COLO829 (cell line): ENCODE measurements around the gene LMX1A.

Experiments used
- DNase-seq: peaks from one replicate; pipeline ENCODE4 v3.0.0; 2012; ENCODE audit warnings: low spot score

LMX1A gene

GRCh38 chr1:165355977-165356811, at the start of gene LMX1A:
LMX1A (minus strand) TSS chr1:165356715; CDS start chr1:165355559, 1,156 bp downstream.
- DNase-seq: no peak

- DNase-seq: peak; percentile 68
Observed at GRCh38 chr1:165403835-165404482, 47.4 kb upstream of the LMX1A start.

- DNase-seq: no peak
Observed at GRCh38 chr1:165402517-165403111, 46.1 kb upstream of the LMX1A start.

- peak; percentile 50 for DNase-seq
Observed at GRCh38 chr1:165397944-165398343, 41.4 kb upstream of the LMX1A start.

DNA sequence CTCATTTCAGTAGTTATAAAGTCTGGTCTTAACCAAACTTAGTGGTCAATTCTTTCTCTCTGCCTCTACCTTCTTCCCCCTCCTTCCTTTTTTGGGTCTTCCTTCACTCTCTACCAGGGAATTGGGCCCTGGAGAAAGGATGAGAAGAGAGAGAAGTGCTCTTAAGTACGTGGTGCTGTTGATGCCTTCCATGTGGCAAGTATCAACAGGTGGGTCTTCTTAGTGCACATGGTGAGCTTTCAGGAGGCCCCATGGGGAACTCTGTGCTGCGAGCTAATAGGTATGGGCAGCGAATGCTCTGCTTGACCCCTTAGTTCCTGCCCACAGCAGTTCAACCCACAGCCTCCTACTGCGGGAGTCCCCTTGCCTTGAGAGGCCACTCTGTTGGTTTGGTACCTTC, 39.4 kb upstream of the LMX1A start:
- DNase-seq: no peak

- no peak for DNase-seq
Observed at GRCh38 chr1:165395478-165395877, 39.0 kb upstream of the LMX1A start.

DNA sequence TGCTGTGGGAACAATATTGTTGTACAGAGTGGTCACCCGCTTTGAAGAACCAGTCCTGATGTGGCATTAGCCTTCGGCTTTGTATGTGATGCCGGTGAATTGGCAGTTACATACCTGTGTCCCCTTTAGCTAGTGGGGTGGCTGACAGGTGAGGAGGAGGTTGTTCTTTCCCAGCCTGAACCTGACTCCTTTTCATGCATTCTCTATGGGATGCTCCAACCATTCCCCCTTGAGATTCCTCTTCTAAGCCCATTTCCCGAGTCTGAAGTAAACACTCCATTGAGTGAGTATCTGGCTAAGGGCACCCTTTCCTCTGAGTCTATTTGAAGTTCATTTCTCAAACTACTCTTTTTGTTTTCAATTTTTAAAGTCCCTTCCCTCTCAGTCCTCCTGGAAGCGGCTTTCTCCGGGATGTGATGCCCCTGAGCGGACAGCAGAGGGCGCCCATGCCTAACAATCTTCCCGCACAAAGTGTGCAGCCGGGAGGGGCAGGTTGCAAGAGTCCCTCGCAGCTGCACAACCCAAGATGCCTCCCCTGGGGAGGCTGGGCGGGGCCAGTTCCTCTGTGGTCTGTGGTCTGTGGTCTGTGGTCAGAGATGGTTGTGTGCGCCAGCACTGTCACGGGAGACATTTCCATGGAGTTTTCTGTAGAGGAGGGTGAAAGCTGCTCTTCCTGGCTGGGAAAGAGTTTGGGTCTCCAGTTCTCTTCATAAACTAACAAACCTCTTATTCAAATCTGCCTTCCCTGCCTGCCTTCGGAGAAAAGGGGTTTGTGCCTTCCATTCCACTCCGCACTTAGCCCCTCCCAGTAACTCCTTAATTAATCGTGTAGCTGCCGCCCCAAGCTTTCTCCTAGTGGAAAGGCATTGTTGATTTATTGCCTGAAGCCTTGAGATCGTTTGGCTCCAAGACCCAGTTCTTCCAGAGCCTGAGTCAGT, 36.4 kb upstream of the LMX1A start:
- peak; percentile 98 for DNase-seq

GRCh38 chr1:165389609-165390008, 33.1 kb upstream of the LMX1A start:
- DNase-seq: no peak

DNA sequence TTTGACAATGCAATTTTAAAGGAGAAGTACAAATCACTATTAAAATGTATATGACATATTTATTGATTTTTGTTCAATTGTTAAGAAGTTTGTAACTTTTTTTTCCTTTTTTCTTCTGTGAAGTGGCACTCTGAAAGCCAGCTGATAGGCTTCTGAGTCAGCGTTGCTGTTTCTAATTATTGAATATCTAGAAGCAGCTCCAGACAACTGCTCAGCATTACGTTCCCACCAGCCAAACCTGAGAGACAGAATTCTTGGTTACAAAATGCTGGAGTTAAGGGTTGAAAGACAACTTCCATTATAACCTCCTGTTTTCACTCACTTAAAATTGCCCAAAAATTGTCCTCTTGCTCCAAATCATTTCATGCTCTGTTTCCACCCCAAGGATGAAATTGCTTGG, 31.4 kb upstream of the LMX1A start:
- no peak for DNase-seq

- DNase-seq: no peak
Observed at GRCh38 chr1:165387505-165387904, 31.0 kb upstream of the LMX1A start.

GRCh38 chr1:165383599-165384405, 27.3 kb upstream of the LMX1A start:
- DNase-seq: no peak

- DNase-seq: no peak
Observed at GRCh38 chr1:165383067-165383466, 26.6 kb upstream of the LMX1A start.

DNA sequence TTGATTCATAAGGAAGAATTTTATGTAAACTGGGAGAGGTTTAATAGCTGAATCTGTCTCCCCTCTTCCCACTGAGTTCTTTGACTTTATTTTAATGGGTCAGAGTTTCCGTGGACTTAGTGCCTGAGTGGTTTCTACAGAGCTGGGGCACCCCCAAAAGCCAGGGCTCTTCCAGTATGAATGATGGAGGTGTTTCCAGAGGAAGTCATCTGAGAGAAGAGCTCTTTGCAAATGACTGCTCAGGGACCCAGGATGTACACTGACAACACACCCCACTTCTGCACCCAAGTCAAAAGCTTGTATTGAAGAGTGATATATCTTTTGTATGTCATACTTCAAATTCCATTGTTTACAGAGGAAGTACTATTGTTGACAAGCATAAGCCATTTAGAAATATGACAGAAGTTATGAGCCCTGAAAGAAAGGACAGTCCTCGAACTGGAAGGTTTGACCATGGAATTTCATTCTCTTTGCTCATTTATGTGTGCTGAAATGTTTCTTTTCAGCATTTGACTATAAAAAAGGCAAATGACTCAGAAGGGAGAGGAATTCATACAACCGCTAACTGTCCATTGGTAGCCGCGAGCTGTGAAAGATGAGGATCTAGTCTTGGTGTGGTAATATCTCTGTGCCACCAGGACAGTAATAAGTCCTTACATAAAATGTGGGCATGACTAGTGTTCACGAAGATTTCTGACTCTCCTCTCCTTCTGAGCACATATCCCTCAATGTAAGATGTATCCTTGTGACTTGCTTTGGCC, 25.4 kb upstream of the LMX1A start:
- DNase-seq: no peak

DNA sequence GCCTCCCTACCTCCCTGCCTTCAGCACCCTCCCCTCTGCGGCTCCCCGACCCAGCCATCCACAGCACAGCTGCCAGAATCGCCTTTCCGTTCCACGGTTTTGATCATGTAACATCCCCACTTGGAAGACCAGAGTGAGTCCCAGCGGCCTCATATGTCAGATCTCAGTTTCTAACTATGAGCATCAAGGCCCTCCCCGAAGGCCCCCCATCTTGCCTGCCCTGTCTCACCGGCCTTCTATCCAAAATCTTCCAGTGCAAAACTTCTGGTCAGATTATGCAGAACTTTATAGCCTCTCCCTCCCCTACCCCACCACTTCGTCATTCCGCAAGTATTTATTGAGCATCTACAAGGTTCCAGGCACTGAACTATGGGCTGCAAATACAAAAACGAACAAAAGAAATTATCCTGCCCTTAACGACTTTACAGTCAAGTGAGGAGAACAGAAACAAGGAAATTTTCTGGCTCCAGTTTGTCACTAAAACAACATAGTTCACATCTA, 20.3 kb upstream of the LMX1A start:
- no peak for DNase-seq

GRCh38 chr1:165376041-165376810, 19.7 kb upstream of the LMX1A start:
- DNase-seq: no peak

DNA sequence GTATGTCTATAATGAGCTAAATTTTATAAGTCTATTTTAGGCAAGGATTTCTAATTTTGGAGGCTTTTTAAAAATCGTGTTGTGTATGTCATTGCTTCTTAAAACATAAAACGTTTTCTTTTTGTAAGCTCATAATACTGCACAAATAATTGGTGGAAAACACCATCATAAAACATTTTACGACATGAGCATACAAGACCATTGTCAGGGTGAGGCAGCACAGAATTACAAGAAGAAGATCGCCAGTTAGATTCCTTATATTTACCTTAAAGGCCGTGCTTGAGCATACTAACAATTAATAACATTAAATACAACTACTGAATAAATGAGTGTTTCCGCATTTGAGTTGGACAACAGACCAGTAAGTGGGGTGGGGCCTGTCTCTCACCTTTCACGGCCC, 19.1 kb upstream of the LMX1A start:
- no peak for DNase-seq

DNA sequence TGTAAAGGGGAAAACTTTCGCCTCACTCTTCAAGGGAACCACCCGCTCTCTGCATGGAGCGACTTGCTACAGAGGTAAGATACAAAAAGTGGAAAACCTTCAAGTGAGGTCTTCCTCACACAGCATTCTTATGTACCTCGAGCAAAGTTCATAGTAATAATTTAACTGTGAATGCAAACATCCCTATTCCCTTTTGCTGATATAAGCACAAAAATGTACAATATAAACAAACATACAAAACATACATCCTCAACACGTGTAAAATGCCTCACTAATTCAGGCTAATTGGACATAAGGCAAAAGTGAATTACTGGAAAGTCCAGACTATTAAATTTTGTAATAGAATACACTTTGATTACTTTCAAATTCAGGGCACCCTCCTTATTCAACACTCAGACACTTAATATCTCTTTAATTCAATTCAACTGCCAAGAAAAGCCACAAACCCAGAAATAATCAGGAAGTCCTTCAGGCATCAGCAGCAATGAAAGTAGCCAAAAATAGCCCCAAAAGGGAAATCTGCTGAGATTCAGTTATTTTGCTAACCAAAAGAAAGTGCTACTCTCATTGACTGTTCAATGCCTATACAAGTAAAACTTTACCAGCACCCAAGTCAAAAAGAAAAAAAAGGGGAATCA, 15.2 kb upstream of the LMX1A start:
- DNase-seq: no peak

- peak; percentile 76 for DNase-seq
Observed at GRCh38 chr1:165369255-165369848, 12.8 kb upstream of the LMX1A start.
